GM19395 (cell line): Measurements from ENCODE around the gene MAP4K5.

Source experiments
- ATAC-seq: cut with Tn5 transposase; IDR thresholded peaks from one replicate; pipeline ENCODE4 v1.9.1; 2021; ENCODE audit warnings: mild to moderate bottlenecking, moderate library complexity; ENCODE audit not compliant: unreplicated experiment

Gene MAP4K5

DNA sequence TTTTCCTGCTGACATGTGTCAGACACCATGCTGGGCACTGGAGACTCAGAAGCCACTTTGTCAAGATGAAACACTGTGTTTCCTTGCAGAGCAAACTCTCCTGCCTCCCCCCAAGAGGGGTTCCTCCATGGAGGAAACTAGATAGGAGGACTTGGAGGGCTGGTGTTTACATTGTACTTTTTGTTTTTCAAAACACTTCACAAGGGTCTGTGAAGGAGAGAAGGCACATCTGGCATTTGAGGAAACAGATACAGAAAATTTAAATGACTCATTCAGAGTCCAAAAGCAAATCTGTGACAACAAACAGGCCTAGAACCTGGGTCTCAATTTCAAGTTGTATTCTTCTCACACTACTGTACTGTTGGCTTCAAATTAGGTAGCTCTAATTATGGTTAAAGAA, 128.9 kb downstream of the MAP4K5 start:
- no peak for ATAC-seq

DNA sequence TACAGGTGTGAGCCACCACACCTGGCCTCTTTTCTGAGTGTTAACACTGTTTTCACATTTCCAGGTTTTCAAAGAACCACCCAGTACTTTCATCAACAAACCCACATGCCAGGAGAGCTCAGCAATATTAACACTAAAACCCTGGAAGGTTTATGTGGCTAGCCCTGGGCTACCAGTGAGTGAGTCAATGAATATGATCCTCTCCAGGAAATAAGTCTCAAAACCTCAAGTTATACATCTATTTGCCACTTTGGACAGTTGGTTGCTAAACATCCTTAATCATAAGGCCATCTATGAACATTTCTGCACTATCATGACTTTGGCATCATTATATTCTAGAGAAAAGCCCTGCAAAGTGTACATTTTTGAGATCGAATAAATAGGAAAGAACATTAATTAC, 129.4 kb downstream of the MAP4K5 start:
- no peak for ATAC-seq

DNA sequence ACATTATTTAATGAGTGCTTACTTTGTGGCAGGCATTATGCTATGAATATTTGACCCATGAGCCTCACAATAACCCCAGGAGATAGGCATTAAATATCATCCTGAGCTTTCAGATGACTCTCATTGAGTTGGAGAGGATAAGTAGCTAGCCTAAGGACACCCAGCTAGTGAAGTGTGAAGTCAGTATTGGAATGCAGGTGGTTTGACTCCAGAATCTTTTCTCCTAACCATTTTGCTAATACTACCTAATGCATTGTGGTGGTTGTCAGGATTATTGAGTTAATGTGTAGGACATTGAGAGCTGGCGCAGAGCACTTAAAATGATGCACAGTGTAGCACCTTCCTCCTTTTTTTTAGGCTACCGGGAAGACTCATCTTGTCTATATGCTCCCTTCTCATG, 131.9 kb downstream of the MAP4K5 start:
- ATAC-seq: no peak

DNA sequence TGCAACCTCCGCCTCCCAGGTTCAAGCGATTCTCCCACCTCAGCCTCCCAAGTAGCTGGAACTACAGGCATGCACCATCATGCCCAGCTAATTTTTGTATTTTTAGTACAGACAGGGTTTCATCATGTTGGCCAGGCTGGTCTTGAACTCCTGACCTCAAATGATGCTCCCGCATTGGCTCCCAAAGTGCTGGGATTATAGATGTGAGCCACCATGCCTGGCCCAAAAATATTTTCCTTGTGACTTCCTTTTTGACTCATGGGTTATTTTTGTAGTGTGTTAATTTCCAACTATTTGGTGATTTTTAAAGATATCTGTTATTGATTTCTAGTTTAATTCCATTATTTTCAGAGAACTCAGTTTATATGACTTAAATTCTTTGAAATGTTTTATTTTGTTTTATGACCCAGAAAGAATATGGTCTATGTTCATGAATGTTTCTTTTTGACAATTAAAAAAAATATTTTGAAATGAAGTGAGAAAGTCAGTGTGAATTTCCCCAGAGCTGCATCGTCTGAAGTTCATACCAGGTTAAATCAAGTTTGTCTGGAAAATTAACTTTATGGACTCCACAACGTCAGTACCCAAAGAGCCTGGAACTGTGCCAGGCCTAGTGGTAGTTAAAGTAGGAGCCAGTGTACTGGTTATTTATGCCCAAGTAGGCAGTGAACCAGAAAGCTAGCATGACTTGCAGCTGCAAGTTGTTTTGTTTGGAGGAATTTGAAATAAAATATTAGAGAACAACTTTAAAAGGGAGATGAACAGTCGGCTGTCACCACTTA, 132.9 kb downstream of the MAP4K5 start:
- no peak for ATAC-seq

DNA sequence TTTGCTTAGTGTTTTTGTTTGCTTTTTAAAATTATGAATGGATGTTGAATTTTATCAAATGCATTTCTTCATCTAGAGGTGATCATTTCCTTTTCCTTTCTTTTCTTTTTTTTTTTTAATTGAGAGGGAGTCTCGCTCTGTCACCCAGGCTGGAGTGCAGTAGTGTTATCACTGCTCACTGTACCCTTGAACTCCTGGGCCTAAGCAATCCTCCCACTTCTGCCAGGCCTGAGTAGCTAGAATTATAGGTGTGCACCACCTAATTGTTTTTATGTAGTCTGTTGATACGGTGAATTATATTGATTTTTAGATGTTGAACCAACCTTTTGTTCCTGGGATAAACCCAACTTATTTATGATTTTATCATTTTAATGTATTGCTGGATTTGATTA, 134.2 kb downstream of the MAP4K5 start:
- no peak for ATAC-seq

DNA sequence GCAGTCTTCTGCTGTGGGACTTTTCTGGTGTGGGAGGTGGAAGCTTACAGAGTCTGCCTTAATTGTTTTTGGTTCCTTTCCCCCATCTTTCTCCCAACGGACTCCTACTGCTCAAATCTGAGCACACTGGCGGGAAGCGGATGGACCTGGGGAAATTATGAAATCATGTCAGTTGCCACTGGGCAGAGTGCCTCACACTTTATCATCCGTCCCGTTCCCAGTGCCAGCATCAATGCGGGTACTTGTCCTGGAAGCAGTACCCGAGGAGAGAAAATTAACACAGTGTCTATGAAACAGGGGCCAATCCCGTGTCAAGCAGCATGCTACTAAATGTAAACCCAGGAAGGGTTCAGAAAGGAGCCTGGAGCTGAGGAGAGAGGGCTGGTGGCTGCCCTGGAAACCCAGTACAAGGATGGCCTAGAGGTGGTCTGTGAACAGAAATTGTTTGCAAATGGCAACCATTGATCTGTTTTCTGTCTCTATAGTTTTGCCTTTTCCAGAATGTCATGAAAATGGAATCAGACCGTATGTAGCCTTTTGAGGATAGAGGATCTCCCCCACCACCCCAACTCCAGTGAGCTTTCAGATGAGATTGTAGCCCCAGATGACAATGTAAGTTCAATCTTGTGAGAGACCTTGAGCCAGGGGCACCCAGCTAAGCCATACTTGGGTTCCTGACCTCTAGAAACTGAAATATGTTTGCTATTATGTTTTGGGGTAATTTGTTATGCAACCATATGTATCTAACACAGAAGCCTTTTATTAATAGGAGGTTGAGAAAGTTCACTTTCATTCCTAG, 134.8 kb downstream of the MAP4K5 start:
- ATAC-seq: no peak

DNA sequence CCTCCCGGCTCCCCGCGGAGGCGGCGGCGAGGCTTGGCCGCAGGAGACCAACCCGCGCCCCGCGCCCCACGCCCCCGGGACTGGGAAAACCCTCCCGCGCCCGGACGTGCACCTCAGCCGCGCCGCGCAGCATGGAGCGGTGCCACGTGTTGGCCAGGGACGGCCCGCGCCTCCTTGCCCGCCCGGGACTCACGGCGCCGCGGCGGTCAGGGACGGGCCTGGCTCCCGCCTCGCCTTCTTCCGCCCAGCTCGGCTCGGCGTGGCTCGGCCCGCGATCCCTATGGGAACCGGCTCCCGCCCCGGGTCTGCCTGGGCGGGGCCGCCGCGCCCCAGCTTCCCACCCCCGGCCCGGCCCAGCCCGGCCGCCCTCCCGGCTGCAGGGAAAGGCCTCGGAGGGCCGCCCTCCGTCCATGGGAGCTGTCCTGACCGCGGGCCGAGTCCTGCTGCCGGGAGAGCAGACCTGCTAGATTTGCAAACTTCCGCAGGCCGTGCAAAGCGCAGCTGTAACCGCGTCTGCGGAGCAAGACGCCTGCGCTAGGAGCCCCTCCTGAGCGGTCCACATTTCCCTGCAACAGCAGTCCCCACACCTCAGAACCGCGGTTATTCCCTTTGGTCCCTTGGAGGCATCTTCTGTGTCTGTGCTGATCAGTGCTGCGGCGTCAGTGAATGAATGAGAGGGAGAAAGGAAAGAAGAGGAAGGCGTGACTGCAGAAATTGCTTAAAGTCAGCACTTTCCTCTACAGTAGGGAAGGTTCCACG, 135.6 kb downstream of the MAP4K5 start, which contains the start of gene CDKL1:
CDKL1 (minus strand) TSS at position 251 of the 759 bp plus-strand sequence. CDS start 1,013 bp downstream, outside the sequence.
- ATAC-seq: peak; percentile 61

DNA sequence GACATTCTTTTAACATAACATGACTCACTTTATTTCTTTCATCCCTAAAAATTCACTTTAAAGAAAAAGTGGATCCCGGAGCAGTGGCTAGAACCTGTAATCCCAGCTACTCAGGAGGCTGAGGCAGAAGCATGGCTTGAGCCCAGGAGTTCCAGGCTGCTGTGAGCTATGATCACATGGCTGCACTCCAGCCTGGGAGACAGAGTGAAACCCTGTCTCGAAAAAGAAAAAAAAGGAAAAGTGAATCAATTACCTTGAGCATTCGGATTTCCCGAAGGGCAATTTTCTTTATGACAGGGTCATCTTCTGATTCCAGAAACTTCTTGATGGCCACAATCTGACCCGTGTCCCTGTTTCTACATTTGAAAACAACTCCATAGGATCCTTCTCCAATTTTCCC, 136.9 kb downstream of the MAP4K5 start:
- no peak for ATAC-seq

DNA sequence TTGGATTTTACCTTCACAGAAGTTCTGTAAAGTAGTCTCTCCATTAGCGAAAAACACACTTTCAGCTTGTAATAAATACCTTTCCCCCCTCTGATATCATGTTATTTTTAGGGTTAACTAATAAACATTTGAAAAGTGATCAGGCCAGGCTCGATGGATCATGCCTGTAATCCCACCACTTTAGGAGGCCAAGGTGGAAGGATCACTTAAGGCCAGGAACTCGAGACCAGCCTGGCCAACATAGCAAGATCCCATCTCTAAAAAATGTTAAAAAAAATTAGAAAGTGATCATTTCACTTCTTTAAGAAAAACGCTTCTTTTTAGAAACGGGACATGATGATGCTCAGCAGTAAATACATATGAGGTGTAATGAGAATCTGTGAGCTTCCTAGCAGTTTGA, 137.7 kb downstream of the MAP4K5 start:
- no peak for ATAC-seq

DNA sequence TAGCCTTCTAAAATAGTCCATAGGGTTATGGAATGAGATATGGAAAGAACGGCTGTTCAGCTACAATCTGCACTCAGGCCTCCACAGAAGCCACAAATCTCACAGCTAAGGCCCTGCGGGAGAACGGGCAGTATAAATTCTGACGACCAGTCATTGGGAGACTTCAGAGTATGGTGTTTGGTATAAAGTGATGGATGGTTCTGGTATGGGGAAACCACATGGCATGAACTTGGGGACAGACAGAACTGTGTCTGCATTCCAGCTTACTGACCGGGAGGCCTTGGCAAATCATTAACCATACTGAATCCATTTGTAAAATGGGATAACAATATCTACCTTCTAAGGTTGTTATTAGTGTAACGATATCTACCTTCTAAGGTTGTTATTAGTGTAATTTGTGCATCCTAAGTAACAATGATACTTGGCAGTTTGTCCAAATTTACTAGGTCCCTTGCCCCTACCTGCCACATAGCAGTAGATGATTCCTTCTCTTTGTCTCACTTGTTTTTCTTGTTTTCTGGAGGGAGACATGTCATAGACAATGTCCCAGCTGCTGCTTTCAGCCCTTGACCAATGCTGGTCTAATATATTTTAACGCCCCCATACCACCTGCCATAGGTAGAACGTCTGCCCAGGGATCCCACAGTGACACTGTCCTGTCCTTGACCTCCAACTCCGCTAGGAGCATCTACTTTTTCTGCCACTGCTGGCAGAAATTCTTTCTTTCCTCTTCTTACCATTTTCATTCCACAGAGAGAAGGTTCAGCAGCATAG, 142.5 kb downstream of the MAP4K5 start:
- ATAC-seq: no peak

DNA sequence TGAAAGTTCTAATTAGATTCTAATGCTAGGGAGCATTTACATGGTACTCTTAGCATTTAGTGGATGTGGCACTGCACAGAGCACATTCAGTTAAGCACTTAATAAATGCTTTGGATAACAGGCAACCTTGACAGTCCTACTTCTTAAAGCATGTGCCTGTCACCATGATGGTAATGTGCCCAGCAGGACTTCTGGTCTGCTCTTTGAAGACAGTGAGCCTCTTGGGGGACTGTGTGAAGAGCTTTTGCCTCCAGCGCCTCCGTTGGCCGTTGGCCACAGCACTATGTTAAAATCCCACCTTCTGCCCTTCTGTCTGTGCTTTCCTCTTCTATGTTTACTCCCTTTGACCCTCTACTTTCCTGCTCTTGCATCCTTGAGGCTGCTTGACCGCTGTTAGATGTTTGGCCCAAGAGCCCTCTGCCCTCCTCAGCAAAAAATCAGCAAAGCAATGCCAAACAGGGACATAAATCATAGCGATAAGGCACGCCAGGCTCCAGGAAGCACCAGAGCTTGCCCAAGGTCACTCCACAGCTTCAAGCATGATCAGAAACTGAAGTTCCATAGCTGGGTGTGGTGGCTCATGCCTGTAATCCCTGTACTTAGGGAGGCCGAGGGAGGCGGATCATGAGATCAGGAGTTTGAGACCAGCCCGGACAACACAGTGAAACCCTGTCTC, 144.0 kb downstream of the MAP4K5 start:
- ATAC-seq: no peak

DNA sequence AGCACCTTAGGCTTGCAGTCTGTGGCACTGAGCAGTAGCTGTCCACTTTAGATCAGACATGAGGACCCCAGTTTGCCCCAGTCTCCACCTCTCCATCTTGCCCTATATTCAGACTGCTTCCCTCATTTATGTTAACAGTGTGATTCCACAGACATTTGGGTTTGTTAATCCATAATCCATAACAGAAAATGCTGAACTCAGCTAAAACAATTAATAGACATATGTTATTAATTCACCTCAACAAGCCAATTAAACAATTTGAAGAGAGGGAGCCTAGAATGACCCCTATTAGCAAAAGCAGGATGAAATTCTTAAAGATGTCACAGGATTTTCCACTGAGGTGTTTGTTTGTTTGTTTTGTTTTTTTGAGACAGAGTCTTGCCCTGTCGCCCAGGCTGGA, 144.8 kb downstream of the MAP4K5 start:
- no peak for ATAC-seq

DNA sequence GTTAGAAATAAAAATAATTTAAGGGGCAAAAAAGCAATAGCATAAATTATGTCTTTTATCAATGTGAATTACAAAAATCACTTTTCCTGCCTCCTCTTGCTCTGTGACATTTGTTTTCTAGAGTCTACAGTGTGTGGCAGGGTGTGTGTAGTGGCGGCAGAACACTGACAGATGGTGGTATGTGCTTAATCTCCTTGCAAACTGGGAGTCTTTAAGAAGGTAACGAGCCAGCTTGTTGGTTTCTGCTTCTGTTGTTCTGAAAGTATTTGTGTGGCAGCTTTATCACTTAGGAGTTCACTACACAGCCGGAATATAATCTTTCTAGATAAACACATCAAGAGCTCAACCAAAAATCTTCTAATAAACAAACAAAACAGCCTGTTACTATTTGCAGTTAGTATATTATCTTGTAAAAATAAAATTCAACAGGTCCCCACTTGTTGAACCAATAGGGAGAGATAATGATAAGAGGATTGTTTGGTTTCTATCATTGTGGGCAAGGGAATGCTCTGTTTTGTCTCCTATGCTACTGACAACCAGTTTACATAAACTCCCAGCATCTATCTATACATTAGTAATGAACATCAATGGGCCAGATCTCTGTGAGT, 148.6 kb downstream of the MAP4K5 start:
- no peak for ATAC-seq

DNA sequence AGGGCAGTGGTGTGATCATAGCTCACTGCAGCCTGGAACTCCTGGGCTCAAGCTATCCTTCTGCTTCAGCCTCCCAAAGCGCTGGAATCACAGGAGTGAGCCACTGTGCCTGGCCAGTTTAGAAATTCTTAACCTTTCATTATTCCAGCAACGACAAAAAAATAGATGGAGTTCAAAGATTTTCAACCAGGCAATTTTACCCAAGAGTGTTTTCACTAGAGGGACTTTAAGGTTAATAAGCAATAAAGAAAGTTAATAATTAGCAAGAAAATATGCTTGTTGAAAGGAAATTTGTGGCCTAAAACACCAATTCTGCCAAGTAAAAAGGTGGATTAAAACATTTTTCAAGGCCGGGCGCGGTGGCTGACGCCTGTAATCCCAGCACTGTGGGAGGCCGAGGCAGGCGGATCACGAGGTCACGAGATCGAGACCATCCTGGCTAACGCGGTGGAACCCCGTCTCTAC, 150.5 kb downstream of the MAP4K5 start:
- no peak for ATAC-seq

DNA sequence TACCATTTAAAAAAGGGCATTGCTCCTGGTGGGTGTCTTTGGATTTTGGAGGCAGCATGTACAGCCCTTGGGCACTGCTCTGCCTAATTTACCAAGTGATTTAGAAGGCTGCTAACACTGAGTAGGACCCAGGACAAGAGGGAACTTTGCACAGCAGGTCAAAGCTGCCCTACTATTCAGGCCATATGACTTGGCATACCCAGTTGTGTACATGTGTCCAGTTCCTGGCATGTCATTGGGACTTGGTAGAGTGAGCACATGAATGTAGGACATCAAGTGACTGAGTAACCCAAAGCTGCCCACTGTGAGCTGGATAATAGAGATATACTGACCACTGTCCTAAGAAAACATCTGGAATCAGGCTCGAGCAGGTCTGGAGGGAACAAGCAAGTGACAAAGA, 151.4 kb downstream of the MAP4K5 start:
- ATAC-seq: no peak

DNA sequence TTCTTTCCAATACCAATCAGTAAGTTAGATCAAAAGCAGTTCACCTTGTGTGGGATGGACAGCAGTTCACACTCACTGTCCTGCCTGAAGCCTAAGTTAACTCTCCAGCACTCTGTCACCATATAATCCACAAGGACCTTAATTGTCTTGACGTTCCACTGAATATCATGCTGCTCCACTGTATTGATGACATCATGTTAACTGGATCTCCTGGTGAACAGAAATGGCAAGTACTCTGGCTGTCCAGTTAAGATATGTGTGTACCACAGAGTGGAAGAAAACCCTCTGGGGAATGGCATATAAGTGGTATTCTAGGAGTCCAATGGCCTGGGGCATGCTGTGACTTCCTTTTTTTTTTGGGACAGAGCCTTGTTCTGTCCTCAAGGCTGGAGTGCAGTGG, 151.9 kb downstream of the MAP4K5 start:
- ATAC-seq: no peak

DNA sequence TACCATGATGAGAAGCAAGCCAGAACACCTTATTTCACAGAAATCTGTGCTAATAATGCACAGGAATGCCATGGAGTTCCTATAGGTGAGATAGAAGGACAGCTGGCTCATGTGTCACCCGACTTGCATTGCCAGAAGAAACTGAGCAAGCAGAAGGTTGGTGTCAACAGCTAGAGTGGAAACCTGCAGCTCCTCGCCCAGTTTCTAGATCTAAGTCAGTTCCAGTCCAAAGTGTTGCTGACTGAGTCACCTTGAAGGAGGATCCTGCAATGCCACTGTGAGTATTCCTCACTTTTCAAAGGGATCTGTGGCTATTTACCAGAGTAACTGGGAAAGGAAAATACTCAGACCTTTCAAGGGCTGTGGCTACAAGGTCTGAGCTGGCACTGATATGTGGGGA, 152.8 kb downstream of the MAP4K5 start:
- ATAC-seq: no peak

DNA sequence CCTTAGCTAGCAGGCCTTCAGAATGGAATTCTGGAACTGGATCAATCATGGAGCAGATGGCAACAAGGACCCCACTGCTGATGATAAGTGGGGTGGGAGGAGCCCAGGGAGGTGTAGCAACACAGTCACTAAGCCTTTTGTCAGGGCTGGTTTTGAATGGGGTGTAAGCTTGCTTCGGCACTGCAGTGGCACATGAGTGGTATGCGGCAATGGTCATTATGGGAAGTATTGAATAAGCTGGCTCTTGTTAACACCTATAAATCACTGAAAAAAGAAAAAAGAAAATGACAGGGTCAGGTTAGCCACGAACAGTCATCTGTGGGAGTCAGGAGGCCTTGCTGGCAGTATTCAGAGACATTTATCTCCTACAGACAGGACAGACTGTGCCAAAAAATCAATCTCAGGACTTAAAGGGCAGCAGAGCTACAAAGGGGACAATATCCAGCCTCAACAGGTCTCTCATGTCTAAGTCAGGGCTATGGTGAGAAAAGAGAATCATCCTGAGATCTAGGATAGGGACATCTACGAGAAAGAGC, 154.8 kb downstream of the MAP4K5 start:
- ATAC-seq: no peak

DNA sequence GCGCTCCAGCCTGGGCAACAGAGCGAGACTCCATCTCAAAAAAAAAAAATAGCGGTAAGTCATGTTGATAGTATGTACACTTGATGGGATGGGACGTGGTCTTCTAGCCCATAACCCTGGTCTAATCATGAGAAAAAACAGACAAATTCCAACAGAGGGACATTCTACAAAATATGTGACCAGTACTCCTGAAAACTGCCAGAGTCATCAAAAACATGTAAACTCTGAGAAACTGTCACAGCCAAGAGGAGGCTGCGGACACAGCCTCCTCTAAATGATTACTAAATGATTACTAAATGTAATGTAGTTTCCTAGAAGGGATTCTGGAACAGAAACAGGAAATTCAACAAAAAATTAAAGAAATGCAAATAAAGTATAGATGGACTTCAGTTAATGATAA, 156.6 kb downstream of the MAP4K5 start:
- ATAC-seq: no peak
